C4-2B (cell line): ENCODE results near the gene SPSB1.

Source experiments
- H3K27ac ChIP-seq: fragments of 450-650 bp; 2 replicates; pipeline ENCODE4 v1.5.1; 2017
- ZFX ChIP-seq: fragments of 450-650 bp; IDR thresholded peaks from 2 replicates; pipeline ENCODE4 v1.6.1; 2017
- TF ChIP-seq, protein P1 (sequence below): fragments of 450-650 bp; conservative IDR thresholded peaks from 2 replicates; pipeline ENCODE4 v1.5.1; 2017; ENCODE audit warnings: mild to moderate bottlenecking

SPSB1 gene

DNA sequence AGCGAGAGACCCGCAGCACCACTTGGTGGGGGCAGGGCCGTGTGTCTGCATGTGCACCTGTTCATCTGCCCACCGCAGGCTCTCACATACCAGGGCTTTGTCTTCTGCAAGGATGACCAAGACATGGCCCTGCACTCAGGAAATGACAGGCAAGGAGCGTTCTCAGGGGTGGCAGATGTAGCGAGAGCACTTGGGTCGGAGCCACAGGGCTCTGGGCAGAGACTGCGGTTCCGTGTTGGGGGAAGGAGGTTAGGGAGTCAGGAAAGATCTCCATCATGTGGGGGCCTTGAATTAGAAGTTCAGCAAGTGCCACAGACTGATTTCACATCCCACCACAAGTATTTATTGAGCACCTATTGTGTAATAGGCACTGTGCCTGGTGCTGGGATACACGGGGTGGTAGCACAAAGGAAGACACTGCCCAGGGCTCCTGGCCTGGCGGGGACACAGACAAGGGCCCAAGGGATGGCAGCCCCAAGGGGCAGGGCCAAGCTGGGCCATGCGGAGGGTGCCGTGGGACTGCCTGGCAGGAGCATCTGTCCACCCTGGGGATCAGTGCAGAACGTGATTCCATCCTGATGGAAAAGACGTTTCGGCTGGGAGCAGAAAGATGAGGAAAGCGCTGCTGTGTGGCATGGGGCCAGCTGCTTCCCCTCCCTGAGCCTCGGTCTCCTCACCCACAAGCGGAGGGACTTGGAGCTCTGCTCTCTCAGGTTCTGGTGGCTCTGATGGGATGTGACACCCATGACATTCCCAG is 11.4 kb upstream of the SPSB1 start:
- no peak for TF ChIP-seq ZFX
- TF ChIP-seq, protein P1, sequence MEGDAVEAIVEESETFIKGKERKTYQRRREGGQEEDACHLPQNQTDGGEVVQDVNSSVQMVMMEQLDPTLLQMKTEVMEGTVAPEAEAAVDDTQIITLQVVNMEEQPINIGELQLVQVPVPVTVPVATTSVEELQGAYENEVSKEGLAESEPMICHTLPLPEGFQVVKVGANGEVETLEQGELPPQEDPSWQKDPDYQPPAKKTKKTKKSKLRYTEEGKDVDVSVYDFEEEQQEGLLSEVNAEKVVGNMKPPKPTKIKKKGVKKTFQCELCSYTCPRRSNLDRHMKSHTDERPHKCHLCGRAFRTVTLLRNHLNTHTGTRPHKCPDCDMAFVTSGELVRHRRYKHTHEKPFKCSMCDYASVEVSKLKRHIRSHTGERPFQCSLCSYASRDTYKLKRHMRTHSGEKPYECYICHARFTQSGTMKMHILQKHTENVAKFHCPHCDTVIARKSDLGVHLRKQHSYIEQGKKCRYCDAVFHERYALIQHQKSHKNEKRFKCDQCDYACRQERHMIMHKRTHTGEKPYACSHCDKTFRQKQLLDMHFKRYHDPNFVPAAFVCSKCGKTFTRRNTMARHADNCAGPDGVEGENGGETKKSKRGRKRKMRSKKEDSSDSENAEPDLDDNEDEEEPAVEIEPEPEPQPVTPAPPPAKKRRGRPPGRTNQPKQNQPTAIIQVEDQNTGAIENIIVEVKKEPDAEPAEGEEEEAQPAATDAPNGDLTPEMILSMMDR = no peak
- H3K27ac ChIP-seq = no peak overlapping the region

DNA sequence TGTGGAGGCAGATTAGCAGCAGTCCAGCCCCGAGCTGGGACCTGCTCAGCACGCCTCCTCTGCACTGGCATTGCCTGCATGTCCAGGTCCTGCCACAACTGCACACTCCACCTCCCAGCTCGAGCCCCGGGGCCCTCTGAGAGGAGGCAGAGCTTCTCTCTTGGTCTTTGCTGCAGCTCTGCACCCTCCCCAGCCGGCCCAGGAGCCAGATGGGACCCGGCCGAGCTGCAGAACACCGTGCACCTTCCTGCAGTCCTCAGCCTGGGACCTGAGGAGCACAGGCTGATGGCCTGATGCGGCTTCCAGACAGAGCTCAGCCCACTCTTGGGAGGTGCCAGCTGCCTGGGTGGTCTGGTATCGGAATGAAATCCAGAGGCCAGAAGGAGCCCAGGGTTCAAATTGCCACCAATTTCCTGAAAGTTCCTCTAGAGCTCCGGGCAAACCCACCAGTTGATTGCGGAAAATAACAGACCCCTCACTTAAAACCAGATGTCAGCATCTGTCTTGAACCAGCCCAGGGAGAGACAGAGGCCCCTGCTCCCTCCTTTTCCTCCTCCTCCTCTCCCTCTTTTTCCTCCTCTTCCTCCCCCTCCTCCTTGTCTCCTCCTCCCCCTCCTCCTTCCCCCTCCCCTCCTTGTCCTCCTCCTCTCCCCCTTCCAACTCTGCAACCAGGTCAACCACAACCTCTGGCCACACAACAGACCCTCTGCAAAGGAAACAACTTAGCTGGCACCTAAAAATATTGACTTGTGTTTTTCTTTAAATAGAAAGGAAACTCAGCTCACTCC is 10.6 kb upstream of the SPSB1 start:
- no peak overlapping the region for H3K27ac ChIP-seq
- TF ChIP-seq ZFX = no peak
- TF ChIP-seq, protein P1 = no peak

DNA sequence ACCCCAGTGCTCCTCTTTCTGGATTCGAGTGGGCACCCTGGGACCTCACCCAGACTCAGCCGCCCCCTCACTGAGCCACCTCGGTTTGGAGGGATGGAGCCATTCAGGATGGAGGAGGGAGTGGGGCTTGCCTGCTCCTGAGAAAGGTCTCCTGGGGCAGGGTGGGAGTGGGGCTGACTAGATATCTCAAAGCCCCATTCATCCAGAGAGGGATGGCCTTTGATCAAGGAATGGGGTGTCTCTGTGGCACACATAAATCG is 10.1 kb upstream of the SPSB1 start:
- TF ChIP-seq, protein P1 = no peak
- TF ChIP-seq ZFX = no peak
- no peak overlapping the region for H3K27ac ChIP-seq

DNA sequence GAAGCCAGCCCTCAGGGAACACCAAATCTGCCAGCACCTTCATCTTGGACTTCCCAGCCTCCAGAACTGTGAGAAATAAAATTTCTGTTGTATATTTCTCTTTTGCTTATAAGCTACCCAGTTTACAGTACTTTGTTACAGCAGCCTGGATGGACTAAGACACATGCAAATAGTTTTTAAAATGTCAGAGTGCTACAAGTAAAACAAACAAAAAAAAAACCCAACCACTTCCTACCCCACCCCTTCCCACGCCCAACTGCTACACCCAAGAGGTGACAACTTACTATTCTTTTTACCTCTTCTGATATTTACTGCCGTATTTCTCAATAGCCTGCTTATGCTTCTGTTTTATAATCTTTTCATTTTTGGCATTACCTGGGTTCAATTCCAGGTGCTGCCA is 8.6 kb upstream of the SPSB1 start:
- no peak overlapping the region for H3K27ac ChIP-seq
- TF ChIP-seq, protein P1 = no peak
- TF ChIP-seq ZFX = no peak

DNA sequence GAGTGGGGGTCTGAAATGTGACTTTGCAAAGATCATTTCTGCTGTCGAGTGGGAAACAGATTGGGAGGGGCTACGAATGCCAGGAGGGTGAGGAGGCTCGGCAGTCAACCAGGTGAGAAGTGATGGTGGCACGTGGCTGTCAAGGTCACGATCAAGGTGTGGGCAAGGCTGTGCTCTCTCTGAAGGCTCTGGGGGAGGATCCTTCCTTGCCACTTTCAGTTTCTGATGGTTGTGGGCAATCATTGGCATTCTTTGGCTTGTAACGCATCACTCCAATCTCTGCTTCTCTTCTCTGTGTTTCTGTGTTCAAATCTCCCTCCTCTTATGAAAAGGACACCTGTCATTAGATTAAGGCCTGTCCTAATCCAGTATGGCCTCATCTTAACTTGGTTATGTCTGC is 6.1 kb upstream of the SPSB1 start:
- no peak for TF ChIP-seq ZFX
- no peak overlapping the region for H3K27ac ChIP-seq

DNA sequence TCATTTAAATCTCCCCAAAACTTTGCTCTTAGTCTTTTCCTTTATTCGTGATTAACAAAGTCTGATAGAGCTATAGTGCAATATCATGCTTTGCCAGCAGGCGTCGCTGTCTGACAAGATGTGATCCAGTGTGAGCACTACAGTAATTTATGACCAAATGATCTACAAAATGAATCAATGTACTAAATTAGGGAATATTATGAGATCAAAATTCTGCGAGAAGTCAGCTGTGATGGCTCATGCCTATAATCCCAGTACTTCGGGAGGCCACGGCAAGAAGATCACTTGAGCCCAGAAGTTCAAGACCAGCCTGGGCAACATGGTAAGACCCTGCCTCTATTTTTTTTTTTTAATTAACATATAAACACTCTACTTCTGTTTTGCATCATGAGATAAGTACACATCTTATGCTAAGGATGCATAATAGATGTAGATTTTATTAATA is 3.6 kb upstream of the SPSB1 start:
- no peak for TF ChIP-seq ZFX
- TF ChIP-seq, protein P1 = peak; percentile 98
- H3K27ac ChIP-seq = no peak overlapping the region

DNA sequence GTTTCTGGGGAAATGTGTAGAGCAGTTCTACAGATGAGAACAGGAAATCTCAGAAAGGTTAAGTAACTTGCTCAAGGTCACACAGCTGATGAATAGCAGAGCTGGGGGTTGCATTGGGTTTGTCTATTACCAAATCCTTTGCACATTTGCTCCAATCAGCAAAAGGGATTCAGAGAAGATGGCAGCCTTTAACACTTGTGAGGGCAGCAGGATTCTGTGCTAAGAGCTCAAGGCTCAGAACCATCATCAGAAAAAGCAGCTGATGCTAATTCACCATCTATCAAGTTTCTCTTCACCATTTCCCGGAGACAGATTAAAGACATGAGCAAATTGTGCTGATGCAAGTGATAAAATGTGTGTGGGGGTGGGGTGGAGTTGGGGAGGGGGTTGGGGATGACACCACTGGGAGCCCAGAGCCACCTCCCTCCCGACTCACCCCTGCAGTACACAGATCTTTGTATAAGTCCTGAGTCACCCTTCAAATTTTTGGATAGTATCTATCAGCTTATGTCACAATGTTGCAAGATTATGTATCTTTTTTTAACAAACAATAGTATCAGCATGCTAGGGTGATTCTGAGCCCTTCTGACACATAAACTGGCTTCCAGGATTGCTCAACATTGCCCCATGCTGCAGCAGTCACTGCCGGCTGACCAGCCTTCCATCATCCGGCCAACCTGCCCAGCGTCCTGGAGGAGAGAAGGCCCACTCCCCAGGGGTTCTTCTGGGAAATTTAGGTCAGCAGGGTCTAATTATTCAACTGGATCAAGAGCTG is 2.8 kb upstream of the SPSB1 start:
- TF ChIP-seq, protein P1 = no peak
- TF ChIP-seq ZFX = no peak
- H3K27ac ChIP-seq = no peak overlapping the region
